HG03135 (cell line): ENCODE data around the gene CEP104.
A peak's percentile ranks its signal among the peaks of the same experiment; 100 is the strongest.

Experiments
- ATAC-seq: cut with Tn5 transposase; IDR thresholded peaks from one replicate; pipeline ENCODE4 v1.9.1; 2021; ENCODE audit warnings: mild to moderate bottlenecking, moderate library complexity; ENCODE audit not compliant: unreplicated experiment

CEP104 gene

DNA sequence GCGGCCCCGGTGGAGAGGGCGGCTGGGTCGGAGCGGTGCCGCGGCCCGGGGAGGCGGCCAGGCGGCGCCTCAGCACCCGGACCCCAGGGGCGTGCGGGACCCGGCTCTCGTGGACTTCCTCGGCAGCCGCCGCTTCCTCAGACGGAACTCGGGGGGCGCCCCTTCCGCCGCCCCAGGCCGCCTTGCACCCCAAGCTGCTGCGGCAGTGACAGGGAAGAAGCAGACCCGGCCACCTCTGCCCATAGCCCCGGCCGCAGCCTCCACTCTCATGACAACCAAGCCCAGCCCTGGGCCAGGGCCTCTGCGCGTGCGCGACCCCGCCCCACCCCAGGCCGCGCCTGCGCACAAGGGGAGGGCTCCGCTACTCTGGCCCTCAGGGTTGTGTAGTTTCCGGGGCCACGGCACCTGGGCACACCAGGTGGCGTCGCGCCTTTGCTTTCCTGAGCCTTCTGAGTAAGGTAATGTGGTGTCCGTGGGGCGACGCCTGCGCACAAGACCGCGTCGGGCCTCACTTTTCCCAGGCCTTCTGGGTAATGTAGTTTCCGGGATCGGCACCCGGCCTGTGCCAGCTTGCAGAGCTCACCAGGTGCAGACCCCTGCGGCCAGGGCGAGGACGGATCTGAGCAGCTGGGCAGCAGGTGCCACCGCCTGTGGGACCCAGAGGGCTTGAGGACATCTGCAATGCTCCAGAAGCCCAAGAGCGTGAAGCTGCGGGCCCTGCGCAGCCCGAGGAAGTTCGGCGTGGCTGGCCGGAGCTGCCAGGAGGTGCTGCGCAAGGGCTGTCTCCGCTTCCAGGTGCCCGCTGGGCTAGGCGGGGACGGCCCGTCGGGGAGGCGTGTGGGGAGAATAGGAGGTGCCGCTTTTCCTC, at the start of gene CEP104, which contains the start of gene DFFB:
CEP104 (minus strand) TSS at position 289 of the 868 bp plus-strand sequence. CDS start 4,804 bp downstream, outside the sequence.
DFFB (plus strand) TSS at position 554 of the 868 bp plus-strand sequence; CDS start at position 682, 128 bp downstream.
- ATAC-seq: peak; percentile 96

GRCh38 chr1:3906672-3907020, 49.6 kb upstream of the CEP104 start:
- ATAC-seq: no peak

DNA sequence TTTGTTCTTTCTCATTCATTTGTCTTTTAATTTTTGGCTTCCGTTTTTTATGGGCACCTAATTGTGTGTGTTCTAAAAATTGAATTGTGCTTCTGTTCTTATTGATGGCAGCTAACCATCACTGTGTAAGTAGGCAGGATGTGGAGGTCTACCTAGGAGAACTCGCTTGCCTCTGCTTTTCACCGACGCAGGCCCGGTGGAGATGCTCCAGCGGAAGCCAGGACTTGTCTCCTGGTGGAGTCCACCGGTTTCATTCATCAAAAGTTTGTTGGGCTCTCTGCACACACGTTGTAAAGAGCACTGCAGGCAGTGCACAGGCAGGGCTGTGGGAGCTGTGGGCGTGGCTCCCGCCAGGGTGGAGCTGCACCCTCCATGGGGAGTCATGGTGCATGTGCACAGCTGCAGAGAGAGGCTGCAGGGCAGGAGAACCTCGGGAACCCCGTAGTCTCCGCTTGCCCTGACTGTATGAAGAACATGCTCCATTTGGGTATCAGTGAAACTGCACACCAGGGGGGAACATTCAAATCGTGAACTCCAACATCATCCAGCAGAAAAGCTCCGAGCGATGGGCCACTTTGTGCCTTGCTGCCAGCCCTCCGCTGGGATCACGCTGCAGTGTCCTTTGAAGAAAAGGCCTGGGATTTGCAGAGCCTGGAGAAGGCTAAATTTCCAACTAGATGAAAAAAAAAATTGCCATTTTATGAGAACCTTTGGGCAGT, 49.1 kb upstream of the CEP104 start:
- no peak for ATAC-seq

DNA sequence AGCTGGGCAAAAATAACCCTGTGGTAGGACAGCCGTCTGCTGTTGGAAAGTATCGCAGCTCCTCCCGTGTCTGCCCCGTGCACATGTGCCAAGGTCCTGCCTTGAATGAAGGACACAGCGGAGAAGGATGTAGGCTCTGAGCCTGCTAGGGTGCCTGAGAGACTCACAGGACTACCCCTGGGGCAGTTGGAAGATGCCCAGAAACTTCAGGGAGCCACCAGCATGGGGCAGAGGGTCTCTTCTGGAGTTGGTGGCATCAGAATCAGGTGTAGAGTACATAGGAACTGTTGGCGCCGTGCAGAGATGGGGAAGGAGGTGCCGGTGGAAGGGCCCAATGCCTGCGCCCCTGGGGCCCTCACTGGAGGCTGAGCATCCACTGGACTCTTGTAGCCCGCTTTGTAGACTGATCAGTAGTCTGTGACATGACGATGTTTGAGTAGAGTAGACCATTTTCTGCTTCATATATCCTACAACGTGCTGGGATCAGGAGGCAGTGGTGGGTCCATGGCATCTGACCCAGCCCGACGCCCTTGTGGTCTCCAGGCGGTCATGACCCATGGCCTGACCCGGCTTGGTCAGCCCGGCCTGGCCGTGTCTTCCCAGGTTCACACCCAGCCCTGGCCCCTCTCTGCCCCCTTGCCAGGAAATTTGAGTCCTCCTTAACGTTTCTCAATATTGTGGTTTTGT, 48.4 kb upstream of the CEP104 start:
- ATAC-seq: no peak

DNA sequence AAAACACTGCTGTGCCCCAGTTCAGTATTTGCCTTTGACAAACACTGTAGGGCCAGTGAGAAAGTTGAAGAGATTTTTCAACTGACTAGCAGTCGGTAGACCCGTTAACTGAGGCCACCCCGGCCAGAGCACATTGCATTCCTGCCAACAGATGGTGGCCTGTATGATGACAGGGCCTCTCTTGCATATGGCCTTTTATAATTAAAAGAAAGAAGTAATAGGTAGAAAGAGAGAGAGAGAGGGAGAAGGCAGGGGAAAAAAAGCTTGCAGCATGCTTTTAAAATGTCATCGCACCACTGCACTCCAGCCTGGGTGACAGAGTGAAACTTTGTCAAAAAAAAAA, 47.8 kb upstream of the CEP104 start:
- no peak for ATAC-seq

- no peak for ATAC-seq
Measured at GRCh38 chr1:3904006-3904842, 47.2 kb upstream of the CEP104 start.

- no peak for ATAC-seq
Measured at GRCh38 chr1:3903141-3904005, 46.4 kb upstream of the CEP104 start.

GRCh38 chr1:3902571-3903091, 45.6 kb upstream of the CEP104 start:
- ATAC-seq: no peak

GRCh38 chr1:3902111-3902511, 45.1 kb upstream of the CEP104 start:
- no peak for ATAC-seq

- ATAC-seq: peak; percentile 51
Measured at GRCh38 chr1:3900969-3901529, 44.0 kb upstream of the CEP104 start.

- peak; percentile 75 for ATAC-seq
Measured at GRCh38 chr1:3900150-3900968, 43.3 kb upstream of the CEP104 start, which contains the start of gene C1orf174. C1orf174 (minus strand) TSS chr1:3900272; CDS start chr1:3900186, 86 bp downstream.

DNA sequence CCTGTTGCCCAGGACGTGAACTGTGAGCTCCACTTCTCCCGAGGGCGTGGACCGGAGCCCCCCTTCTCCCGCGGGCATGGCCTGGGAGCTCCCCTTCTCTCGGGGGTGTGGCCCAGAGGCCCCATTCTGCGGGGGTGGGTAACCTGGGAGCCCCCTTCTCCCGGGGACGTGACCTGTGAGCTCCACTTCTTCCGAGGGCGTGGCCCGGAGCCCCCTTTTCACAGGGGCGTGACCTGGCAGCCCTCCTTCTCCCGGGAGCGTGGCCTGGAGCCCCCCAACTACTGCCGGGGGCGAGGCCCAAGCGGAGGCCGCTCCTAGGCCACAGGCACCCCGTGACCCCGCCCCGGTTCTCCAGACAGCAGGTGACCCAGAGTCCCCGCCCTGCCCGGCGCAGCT, 42.7 kb upstream of the CEP104 start:
- no peak for ATAC-seq

DNA sequence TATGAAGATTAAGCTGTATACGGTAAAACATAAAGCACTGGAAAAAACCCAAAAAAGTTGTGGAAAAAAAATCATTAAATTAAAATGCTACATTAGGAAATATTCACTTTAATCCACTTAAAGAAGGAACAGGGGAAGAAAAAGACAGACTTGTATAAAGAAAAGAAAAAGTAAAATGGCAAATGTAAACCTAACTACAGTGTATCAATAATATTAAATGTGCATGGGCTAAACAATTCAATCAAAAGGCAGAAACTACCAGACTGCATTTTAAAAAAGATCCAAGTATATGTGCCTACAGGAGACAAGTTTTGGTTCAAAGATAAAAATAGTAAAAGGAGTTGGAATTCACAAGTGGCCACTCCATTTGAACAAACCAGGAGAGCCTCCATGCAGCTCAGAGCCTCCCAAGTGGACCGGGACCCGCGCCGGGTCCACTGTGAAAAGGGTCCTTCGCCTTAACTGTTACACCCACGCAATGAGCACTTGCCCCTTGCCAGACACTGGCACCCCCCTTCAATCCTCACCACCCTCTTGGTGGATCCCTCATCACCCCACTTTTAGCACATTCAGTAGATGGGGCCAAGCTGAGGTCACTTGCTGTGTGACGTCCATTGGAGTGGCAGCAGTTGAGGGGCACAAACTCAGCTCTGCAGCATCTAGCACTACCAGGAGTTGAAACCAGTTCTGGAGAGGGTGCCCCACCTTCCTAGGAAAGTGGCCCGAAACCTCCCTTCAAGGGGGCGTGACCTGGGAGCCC, 42.2 kb upstream of the CEP104 start:
- ATAC-seq: no peak

GRCh38 chr1:3898475-3898735, 41.4 kb upstream of the CEP104 start:
- ATAC-seq: no peak

- no peak for ATAC-seq
Measured at GRCh38 chr1:3896396-3897000, 39.5 kb upstream of the CEP104 start.

DNA sequence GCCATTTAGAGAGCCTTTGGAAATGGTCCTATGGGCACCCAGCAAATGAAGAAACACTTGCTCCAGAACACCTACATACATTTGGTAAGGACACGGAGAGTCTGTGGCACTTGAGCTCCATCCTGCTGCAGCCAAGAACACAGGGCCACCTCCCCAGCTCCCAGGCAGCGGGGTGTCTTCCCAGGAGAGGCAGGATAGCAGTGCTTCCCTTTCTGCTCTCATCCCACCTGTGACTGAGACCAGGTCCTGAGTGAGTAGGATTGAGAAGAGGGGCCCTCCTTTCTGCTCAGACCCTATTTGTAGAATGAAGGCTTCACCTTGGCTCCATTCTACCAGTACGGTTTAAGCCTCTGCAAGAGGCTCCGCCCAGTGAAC, 38.9 kb upstream of the CEP104 start:
- no peak for ATAC-seq

GRCh38 chr1:3895279-3895950, 38.4 kb upstream of the CEP104 start:
- no peak for ATAC-seq
